T-helper 9 cell (primary cell): ENCODE measurements around the gene ATP9B.

Experiments
- DNase-seq: peaks from one replicate; pipeline ENCODE4 v3.0.0-alpha.2; 2020

ATP9B gene

GRCh38 chr18:79337184-79337583 lies 268.0 kb downstream of the ATP9B start:
- DNase-seq, result no peak

- no peak for DNase-seq
These were observed 268.4 kb downstream of the ATP9B start for GRCh38 chr18:79337620-79338019.

GRCh38 chr18:79339094-79339908 lies 270.1 kb downstream of the ATP9B start:
- no peak for DNase-seq

- DNase-seq, result no peak
These were observed 274.5 kb downstream of the ATP9B start for GRCh38 chr18:79343567-79344207.

GRCh38 chr18:79344208-79344581 lies 275.0 kb downstream of the ATP9B start:
- DNase-seq, result no peak

DNA sequence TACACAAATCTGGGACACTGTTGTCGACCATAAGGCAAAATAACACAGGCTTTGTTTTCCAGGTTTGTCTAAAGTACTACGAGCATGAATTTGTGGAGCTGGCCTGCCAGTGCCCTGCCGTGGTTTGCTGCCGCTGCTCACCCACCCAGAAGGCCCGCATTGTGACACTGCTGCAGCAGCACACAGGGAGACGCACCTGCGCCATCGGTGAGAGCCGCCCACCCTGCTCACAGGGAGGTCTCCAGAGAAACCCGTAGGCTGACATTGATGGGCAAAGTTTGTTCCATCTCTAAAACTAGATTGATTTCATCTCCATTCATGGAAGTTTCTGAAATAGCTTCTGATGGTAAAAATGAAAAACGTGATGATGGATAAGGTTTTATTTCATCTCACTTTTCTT lies 276.2 kb downstream of the ATP9B start:
- DNase-seq, result no peak

- DNase-seq, result no peak
These were observed 276.8 kb downstream of the ATP9B start for GRCh38 chr18:79345981-79346380.

DNA sequence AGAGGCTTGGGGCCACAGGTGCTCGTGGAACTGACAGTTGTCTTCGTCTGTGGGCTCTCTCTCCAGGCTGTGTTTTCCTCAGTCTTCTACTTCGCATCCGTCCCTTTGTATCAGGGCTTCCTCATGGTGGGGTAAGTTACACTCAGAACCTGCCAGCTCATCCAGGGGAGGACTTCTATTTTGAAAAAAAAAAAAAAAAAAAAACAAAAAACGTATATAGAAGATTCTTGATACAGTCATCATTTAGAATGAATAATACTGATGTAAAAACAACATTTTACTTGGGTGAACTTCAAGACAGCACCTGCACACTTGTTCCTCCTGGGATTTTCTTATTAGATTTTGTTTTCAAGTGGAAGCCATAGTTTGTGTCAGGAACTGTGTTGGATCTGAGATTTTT lies 278.9 kb downstream of the ATP9B start:
- DNase-seq, result no peak

DNA sequence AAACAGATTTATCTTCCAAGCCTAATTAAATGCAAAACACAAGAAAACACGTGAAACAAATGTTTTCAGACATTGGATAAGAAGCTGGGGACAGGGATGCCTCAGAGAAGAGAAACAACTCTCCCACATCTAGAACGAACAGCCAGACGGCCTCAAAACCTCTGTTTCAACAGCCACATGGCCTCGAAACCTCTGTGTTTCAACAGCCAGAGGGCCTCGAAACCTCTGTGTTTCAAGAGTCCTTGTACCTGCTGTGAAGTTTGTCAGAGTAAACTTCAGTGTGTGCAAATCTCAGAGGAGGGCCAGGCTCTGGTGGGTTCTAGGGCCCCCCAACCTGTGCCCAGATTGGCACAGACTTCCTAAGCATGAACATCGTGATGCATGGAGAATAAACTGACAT lies 283.2 kb downstream of the ATP9B start:
- DNase-seq, result no peak

- DNase-seq, result no peak
These were observed 284.1 kb downstream of the ATP9B start for GRCh38 chr18:79353267-79353666.

DNA sequence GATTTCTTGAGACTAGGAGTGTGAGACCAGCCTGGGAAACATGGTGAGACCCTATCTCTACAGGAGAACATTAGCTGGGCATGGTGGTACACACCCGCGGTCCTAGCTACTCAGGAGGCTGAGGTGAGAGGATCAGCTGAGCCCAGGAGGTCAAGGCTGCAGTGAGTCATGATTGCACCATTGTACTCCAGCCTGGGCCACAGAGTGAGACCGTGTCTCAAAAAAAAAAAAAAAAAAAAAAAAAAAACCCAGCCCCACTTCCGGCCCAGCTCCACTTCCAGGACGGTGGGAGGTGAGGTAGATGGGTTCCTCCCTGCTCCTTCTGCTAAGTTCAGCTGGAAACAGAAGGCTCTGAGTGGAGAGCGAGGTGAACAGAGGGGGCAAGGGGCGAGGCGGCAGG lies 285.2 kb downstream of the ATP9B start:
- no peak for DNase-seq

DNA sequence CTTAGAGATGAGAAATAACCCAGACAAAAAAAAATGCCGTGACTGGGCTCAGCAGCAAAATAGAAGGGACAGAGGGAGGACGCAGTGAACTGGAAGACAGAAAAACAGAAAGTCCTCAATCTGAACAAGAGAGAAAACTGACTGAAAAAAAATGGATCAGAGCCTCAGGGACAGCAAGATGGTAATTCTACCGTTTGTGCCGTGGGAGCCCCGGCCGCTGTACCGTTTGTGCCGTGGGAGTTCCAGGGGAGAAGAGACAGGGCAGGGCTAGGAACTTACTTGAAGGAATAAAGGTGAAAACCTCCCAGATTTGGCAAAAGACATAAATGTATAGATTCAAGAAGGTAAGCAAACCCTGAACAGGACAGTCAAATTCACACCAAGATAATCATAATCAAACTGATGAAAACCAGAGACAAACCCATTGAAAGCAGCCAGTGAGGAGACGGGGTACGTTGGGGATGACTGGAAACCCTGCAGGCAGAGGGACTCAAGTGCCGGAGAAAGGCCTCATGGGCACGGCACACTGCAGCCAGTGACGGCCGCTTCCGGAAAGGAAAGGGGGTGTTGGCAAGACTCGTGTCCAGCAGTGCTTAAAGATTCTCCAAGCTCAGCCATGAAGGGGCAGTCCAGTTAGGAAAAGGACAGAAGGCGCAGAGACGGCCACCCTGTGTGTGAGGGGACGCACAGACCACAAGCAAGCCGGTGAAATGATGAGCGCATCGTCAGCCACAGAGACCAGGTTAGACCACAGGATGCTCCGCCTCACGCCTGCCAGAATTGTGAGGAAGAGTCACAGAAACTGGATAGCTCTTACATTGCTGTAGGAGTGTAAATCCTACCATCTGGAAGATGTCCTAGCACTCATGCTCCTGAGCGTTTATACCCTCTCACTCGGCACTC lies 286.5 kb downstream of the ATP9B start:
- DNase-seq, result no peak

DNA sequence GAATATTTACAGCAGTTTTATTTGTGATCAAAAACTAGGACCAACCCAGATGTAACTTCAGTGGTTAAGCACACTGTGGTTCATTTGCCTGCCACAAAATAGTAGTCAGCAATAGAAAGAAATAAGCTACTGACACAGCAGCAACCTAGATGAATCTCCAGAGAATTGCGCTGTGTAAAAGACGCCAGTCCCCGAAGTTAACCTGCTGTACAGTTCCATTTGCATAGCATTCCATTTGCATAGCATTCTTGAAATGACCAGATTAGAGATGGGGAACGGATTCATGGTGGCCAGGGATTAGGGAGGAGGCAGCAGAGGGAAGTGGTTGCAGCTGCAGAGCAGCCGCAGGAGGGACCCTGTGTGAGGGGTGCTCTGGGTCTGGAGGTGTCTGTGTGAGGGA lies 287.2 kb downstream of the ATP9B start:
- DNase-seq, result no peak

GRCh38 chr18:79360933-79361332 lies 291.7 kb downstream of the ATP9B start:
- DNase-seq, result no peak

DNA sequence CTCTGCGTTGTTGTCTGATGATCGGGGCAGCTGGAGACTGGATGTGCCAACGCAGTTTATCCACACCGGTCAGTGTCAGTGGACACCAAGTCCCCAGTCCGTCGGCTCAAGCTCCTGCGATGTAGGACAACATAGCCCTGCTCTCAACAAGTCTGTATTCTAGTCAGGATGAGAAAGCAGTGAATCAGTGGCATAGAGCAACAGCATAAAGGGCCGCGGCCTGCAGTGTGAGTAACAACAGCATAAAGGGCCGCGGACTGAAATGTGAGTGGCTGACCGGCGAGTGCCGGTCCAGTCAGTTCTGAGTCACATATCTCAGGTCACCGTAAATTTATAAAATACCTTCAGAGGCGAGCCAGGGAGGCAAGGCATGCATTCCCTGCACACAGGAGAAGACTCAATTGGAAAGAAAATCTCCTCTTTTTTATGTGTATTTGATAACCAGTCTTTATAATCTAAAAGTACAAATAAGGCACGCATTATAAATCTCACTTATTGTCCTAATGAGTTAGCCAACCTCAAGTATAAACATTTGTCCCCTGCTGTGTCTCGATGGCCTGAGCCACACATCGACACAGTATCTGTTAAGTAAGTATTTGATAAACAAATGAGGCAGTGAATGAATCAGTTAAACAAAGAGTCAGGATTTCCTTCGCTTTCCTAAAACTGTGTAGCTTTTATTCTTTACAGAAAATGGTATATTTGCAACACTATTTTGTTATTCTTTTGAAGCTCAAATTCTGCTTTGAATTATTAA lies 292.8 kb downstream of the ATP9B start:
- DNase-seq, result no peak

DNA sequence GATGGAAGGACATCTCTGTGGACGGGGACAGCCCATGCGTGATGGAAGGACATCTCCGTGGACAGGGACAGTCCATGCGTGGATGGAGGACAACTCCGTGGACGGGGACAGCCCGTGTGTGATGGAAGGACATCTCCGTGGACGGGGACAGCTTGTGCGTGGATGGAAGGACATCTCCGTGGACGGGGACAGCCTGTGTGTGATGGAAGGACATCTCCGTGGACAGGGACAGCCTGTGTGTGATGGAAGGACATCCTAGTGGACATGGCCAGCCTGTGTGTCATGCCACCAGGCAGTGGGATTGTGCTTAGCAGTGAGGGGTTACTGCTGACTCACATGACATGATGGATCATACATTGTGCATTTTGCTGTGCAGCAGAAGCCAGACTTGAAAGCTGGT lies 296.5 kb downstream of the ATP9B start:
- no peak for DNase-seq

- DNase-seq, result no peak
These were observed 297.2 kb downstream of the ATP9B start for GRCh38 chr18:79366177-79367094.

- DNase-seq, result no peak
These were observed 298.3 kb downstream of the ATP9B start for GRCh38 chr18:79367480-79367879.

DNA sequence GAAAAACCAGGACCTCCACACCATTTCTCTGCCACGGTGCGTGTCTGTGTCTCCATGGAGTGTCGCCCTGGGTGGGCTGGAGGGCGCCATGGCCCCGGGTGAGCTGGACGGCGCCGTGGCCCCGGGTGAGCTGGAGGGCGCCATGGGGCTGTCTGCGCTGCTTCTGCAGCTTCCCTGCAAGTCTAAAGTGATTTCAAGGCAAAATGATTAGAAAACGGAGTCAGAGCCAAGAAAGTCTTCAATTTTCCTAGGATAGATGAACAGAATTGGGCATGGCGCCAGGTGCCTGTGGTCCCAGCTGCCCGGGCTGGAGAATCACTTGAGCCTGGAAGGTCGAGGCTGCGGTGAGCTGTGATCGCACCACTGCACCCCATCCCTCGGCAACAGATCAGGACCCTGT lies 298.8 kb downstream of the ATP9B start:
- no peak for DNase-seq

DNA sequence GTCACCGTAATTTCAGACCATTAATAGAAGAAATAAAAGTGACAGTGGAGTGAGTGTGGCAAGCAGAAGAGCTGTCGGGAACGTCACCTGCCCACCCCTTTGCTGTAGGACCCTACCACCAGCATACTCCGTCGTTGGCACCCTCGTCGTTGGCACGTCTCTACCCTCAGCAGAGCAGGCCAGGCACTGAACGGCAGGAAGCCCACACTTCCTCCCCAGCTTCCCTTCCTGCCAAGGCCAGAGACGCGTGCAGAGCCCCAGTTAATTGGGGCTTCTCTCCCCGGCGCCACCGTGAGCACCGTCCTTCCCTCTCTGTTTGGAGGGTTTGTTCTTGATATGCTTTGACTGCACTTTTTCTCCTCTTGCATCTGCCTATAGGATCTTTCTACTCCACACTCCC lies 299.5 kb downstream of the ATP9B start:
- no peak for DNase-seq

DNA sequence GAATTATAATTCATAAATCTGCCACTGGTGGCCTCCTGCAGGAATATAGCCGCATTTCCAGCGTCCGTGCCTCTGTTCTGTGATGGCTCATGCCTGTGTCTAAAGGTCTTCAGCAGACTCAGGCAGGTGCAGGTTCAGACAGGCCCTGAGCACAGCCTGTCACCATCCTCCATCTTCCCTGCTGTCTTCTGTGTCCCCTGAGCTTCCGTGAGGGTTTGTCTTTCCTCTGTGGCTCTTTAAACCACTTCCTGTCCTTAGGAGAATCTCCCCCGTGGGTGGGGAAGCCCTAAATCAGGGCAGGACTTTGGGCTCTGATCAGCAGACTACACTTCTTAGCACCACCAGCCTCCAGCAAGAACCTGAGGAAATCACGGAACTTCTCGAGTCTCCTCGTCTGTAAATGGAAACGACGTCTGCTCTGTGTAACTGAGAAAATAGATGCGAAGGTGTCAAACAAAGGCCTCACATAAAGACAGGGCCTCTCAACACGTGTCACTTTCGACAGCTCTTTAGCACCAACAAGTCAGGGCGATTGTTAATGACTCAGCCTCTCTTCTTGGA lies 302.4 kb downstream of the ATP9B start:
- DNase-seq, result no peak
